Spleen (tissue), 11 donors: Measurements from ENCODE around the gene MEOX1. TPM values are rescaled to one million over a fixed set of nuclear protein-coding genes. Genes with fewer than 3 reads are reported as not detected.

ENCODE experiments used
- DNase-seq: peaks from one replicate; pipeline ENCODE4 v3.0.0-alpha.2; 2020
- H3K27ac ChIP-seq, 8 donors: fragments of 200-600 bp; sonication (generic) in 7 of 8; 1 replicate in 4 of 8; 2 replicates in 4 of 8; pipeline versions ENCODE4 v1.5.0 to v1.8.0; 2016 to 2021; ENCODE audit warnings: inconsistent platforms in 4 of 8, mild to moderate bottlenecking in 4 of 8, moderate library complexity in 1 of 8
- H3K27me3 ChIP-seq, 7 donors: fragments of 200-600 bp; sonication (generic) in 6 of 7; replicated peaks in 1 of 7; 1 replicate in 4 of 7; 2 replicates in 3 of 7; pipeline versions ENCODE4 v1.5.0 to v1.8.0; 2016 to 2021; ENCODE audit warnings: inconsistent platforms in 3 of 7, mild to moderate bottlenecking in 1 of 7
- H3K36me3 ChIP-seq, 6 donors: fragments of 200-600 bp; sonication (generic) in 5 of 6; 1 replicate in 4 of 6; 2 replicates in 2 of 6; pipeline versions ENCODE4 v1.5.0 to v1.8.0; 2016 to 2021; ENCODE audit warnings: inconsistent platforms in 2 of 6
- H3K4me1 ChIP-seq, 6 donors: fragments of 200-600 bp; sonication (generic) in 5 of 6; 1 replicate in 3 of 6; 2 replicates in 3 of 6; pipeline versions ENCODE4 v1.5.0 to v1.8.0; 2016 to 2021; ENCODE audit warnings: inconsistent platforms in 3 of 6
- H3K4me3 ChIP-seq, 8 donors: fragments of 200-600 bp; sonication (generic) in 7 of 8; 1 replicate in 4 of 8; 2 replicates in 4 of 8; pipeline versions ENCODE4 v1.5.0 to v1.8.0; 2016 to 2021; ENCODE audit warnings: inconsistent platforms in 4 of 8, mild to moderate bottlenecking in 4 of 8, moderate library complexity in 2 of 8
- H3K9me3 ChIP-seq, 8 donors: fragments of 200-600 bp; sonication (generic) in 7 of 8; 1 replicate in 4 of 8; 2 replicates in 4 of 8; pipeline versions ENCODE4 v1.5.0 to v1.8.0; 2016 to 2021; ENCODE audit warnings: inconsistent platforms in 4 of 8
- CTCF ChIP-seq, 11 experiments: fragments of 200-600 bp in 7 of 11; fragments of 450-650 bp in 4 of 11; sonication (generic) in 4 of 11; IDR thresholded peaks in 8 of 11; conservative IDR thresholded peaks in 3 of 11; 1 replicate in 7 of 11; 2 replicates in 4 of 11; pipeline versions ENCODE4 v1.4.0 to v1.8.0; 2016 to 2021; ENCODE audit warnings: antibody characterized with exemption in 11 of 11, inconsistent platforms in 4 of 11, mild to moderate bottlenecking in 1 of 11
- POLR2A ChIP-seq, 3 donors: fragments of 450-650 bp; IDR thresholded peaks; one replicate each; pipeline ENCODE4 v1.5.1; 2017; ENCODE audit warnings: antibody characterized with exemption in 3 of 3, mild to moderate bottlenecking in 1 of 3
- POLR2AphosphoS5 ChIP-seq, 3 donors: sonication (generic); formaldehyde crosslinking; IDR thresholded peaks; one replicate each; pipeline ENCODE4 v1.5.1; 2017; ENCODE audit warnings: antibody characterized with exemption in 3 of 3
- WGBS, 5 donors: extraction: QIAGEN DNeasy Blood & Tissue Kit in 3 of 5; methylation state at CpG; one replicate each; pipeline versions ENCODE4 v1.1.5 to v1.1.7; 2013 to 2018; 5-methylcytosine and 5-hydroxymethylcytosine counted together
- intact Hi-C: fragments of 100-400 bp; cut with DNase I; formaldehyde crosslinking; loops from one replicate; pipeline ENCODE4 v1.15.0; 2023; ENCODE audit warnings: low total_unique reads
- polyA plus RNA-seq, 3 donors: library from polyadenylated mRNA; stranded (reverse); fragments of 200-250 nt; gene quantifications; one replicate each; pipeline ENCODE4 v1.2.1, GENCODE V29; 2013
- total RNA-seq, 7 donors: library from RNA; depleted of rRNA in 3 of 7; stranded (reverse); fragments of >200 nt in 3 of 7; fragmentation: NEBNext Ultra II Directional in 4 of 7; extraction: Animal tissue kit (Norgen Biotek cat#: 25700) in 4 of 7; gene quantifications; one replicate each; pipeline versions ENCODE4 v1.1.0 to v1.2.1, GENCODE V29; 2016 to 2021
- donor health status: healthy with polysubstance abuse.
- donor health status: DM: no; HTN: no; CAD: no; lungs with moderate emphysema.
- donor health status: DM: no; HTN: no; CAD: no.
- donor health status: Bipolar disorder and iron deficiency.
- donor health status: healthy.
- donor health status: DM: no; HTN: no; CAD: no.
- donor health status: DM: yes; HTN: yes; CAD: no.

The MEOX1 gene
- total and polyA plus RNA-seq, 10 donors = 4.1 to 46.9 (median 14.4) TPM

- H3K9me3 ChIP-seq = no peaks in the 10 kb centered on the region
- peaks cover 0 to 16% (median 0%) of the 10 kb centered on the region in 7 donors for H3K27me3 ChIP-seq
- 31 to 85% (median 80%) methylated on average over 4 to 5 of the region's 5 CpGs for WGBS, 5 donors
- TF ChIP-seq POLR2AphosphoS5 (IDR thresholded peaks at IDR 0.05) (peak in 1 of 3 donors; percentile 15), POLR2A (IDR thresholded peaks at IDR 0.05) (no peak)
- intact Hi-C loops = no loop called here
- H3K4me1 ChIP-seq = peaks cover 0 to 22% (median 4%) of the 10 kb centered on the region in 6 donors
- no peak overlapping the region for H3K4me3 ChIP-seq
- no peak for DNase-seq
- peak overlapping the region in 1 of 8 donors; percentile 22 for H3K27ac ChIP-seq
- no peaks in the 10 kb centered on the region for H3K36me3 ChIP-seq
Measured at GRCh38 chr17:43616852-43617251, 44.9 kb downstream of the MEOX1 start.

- intact Hi-C loops = no loop called here
- WGBS, 5 donors = 82 to 92% (median 85%) methylated on average over 2 of the region's 2 CpGs
Measured at GRCh38 chr17:43616421-43616820, 45.3 kb downstream of the MEOX1 start.

GRCh38 chr17:43616029-43616351 lies 45.7 kb downstream of the MEOX1 start:
- Histone ChIP-seq H3K9me3 (no peaks in the 10 kb centered on the region), H3K36me3 (no peaks in the 10 kb centered on the region), H3K27me3 (peaks cover 0 to 16% (median 0%) of the 10 kb centered on the region in 7 donors), H3K4me1 (peaks cover 0 to 22% (median 4%) of the 10 kb centered on the region in 6 donors), H3K27ac (no peak overlapping the region), H3K4me3 (no peak overlapping the region)
- intact Hi-C loops = no loop called here
- DNase-seq = no peak
- WGBS, 5 donors = 90 to 96% (median 91%) methylated on average over 1 of the region's 1 CpG
- no peak for TF ChIP-seq POLR2AphosphoS5 (IDR thresholded peaks at IDR 0.05)
- no peak for TF ChIP-seq POLR2A (IDR thresholded peaks at IDR 0.05)
- TF ChIP-seq CTCF (IDR thresholded peaks at IDR 0.05 in 8 of 11, conservative IDR thresholded peaks at IDR 0.05 in 3 of 11) = no peak

More at GRCh38 chr17:43616421-43616820, 45.3 kb downstream of the MEOX1 start:
- Histone ChIP-seq H3K36me3 (no peaks in the 10 kb centered on the region), H3K9me3 (no peaks in the 10 kb centered on the region), H3K4me1 (peaks cover 0 to 22% (median 4%) of the 10 kb centered on the region in 6 donors), H3K27ac (peak overlapping the region in 1 of 8 donors; percentile 22), H3K4me3 (no peak overlapping the region), H3K27me3 (peaks cover 0 to 16% (median 0%) of the 10 kb centered on the region in 7 donors)
- no peak for TF ChIP-seq CTCF (IDR thresholded peaks at IDR 0.05 in 8 of 11, conservative IDR thresholded peaks at IDR 0.05 in 3 of 11)
- no peak for TF ChIP-seq POLR2AphosphoS5 (IDR thresholded peaks at IDR 0.05)
- TF ChIP-seq POLR2A (IDR thresholded peaks at IDR 0.05) = no peak
- DNase-seq = no peak

GRCh38 chr17:43615330-43616028 lies 46.2 kb downstream of the MEOX1 start:
- Histone ChIP-seq H3K36me3 (no peaks in the 10 kb centered on the region), H3K27ac (no peak overlapping the region), H3K9me3 (no peaks in the 10 kb centered on the region), H3K4me3 (no peak overlapping the region), H3K27me3 (peaks cover 0 to 16% (median 0%) of the 10 kb centered on the region in 7 donors), H3K4me1 (peaks cover 0 to 24% (median 4%) of the 10 kb centered on the region in 6 donors)
- WGBS, 5 donors = 74 to 83% (median 80%) methylated on average over 11 of the region's 11 CpGs
- no peak for DNase-seq
- intact Hi-C loops = no loop called here
- TF ChIP-seq POLR2A (IDR thresholded peaks at IDR 0.05) (no peak), CTCF (IDR thresholded peaks at IDR 0.05 in 8 of 11, conservative IDR thresholded peaks at IDR 0.05 in 3 of 11) (no peak), POLR2AphosphoS5 (IDR thresholded peaks at IDR 0.05) (no peak)
